ENCODE data around the gene SEL1L2. TPM values are rescaled to one million over a fixed set of nuclear protein-coding genes. Genes with fewer than 3 reads are reported as not detected.

Gene SEL1L2
- polyA plus RNA-seq, 3 donors: not detected

- H3K9ac ChIP-seq (ENCODE audit: insufficient read depth, low read length, poor library complexity, severe bottlenecking): no peak overlapping the region
- Mint-ChIP-seq H3K9me3 (peaks cover 0 to 3% (median 0%) of the 10 kb centered on the region in 7 donors), H3K4me3 (no peak overlapping the region), H3K4me1 (peaks cover 37% of the 10 kb centered on the region), H3K27me3 (ENCODE audit: low read depth in 3 of 3) (peaks cover 0 to 5% (median 0%) of the 10 kb centered on the region in 3 donors), H3K27ac (no peak overlapping the region), H3K36me3 (peaks cover 13 to 14% of the 10 kb centered on the region in 2 donors)
- H2AFZ ChIP-seq (ENCODE audit: insufficient read depth, low read depth, low read length, poor library complexity, severe bottlenecking): no peak overlapping the region
- no peaks in the 10 kb centered on the region for H4K20me1 ChIP-seq (ENCODE audit: insufficient read depth, low read length)
- H3K36me3 ChIP-seq (replicated peaks in 1 of 2; ENCODE audit: control insufficient read depth in 1 of 2, insufficient read depth in 2 of 2, low read length in 2 of 2): peaks cover 13 to 15% of the 10 kb centered on the region in 2 donors
- no peak for DNase-seq
- H3K27ac ChIP-seq (ENCODE audit: low read depth in 1 of 2, low read length in 2 of 2): no peak overlapping the region
- H3K9me3 ChIP-seq (replicated peaks in 1 of 2; ENCODE audit: control insufficient read depth in 1 of 2, insufficient read depth in 1 of 2, low read length in 2 of 2): no peaks in the 10 kb centered on the region
- TF ChIP-seq CTCF (IDR thresholded peaks at IDR 0.05): no peak
- no peaks in the 10 kb centered on the region for H3K27me3 ChIP-seq (ENCODE audit: control insufficient read depth in 2 of 2, insufficient read depth in 2 of 2, low read length in 2 of 2)
- H3K4me2 ChIP-seq (replicated peaks; ENCODE audit: extremely low read depth, low read length, poor library complexity, severe bottlenecking): no peak overlapping the region
- peaks cover 25 to 28% of the 10 kb centered on the region in 2 donors for H3K4me1 ChIP-seq (ENCODE audit: control insufficient read depth in 1 of 2, insufficient read depth in 2 of 2, low read length in 2 of 2)
- WGBS (ENCODE audit: insufficient coverage): no CpG with 5 or more reads among the region's 2 CpGs
- intact Hi-C loops (cut with micrococcal nuclease): loop anchor here (2.0 to 5.0 kb wide), 2 partner anchors 232 to 235 kb away; no protein-coding TSS in a partner anchor
- no peaks in the 10 kb centered on the region for H3K79me2 ChIP-seq (ENCODE audit: insufficient read depth, low read length)
- no peak overlapping the region for H3K4me3 ChIP-seq (replicated peaks in 1 of 3; ENCODE audit: low read depth in 2 of 3, low read length in 3 of 3)
Observed at GRCh38 chr20:13822459-13822858, 168.0 kb downstream of the SEL1L2 start.

GRCh38 chr20:13821876-13822275 lies 168.5 kb downstream of the SEL1L2 start:
- Histone ChIP-seq H3K9me3 (replicated peaks in 1 of 2; ENCODE audit: control insufficient read depth in 1 of 2, insufficient read depth in 1 of 2, low read length in 2 of 2) (no peaks in the 10 kb centered on the region), H3K4me2 (replicated peaks; ENCODE audit: extremely low read depth, low read length, poor library complexity, severe bottlenecking) (no peak overlapping the region), H3K4me1 (ENCODE audit: control insufficient read depth in 1 of 2, insufficient read depth in 2 of 2, low read length in 2 of 2) (peaks cover 25 to 28% of the 10 kb centered on the region in 2 donors), H3K4me3 (replicated peaks in 1 of 3; ENCODE audit: low read depth in 2 of 3, low read length in 3 of 3) (no peak overlapping the region), H3K27me3 (ENCODE audit: control insufficient read depth in 2 of 2, insufficient read depth in 2 of 2, low read length in 2 of 2) (no peaks in the 10 kb centered on the region), H3K9ac (ENCODE audit: insufficient read depth, low read length, poor library complexity, severe bottlenecking) (no peak overlapping the region), H4K20me1 (ENCODE audit: insufficient read depth, low read length) (no peaks in the 10 kb centered on the region), H3K36me3 (replicated peaks in 1 of 2; ENCODE audit: control insufficient read depth in 1 of 2, insufficient read depth in 2 of 2, low read length in 2 of 2) (peaks cover 19 to 21% of the 10 kb centered on the region in 2 donors), H2AFZ (ENCODE audit: insufficient read depth, low read depth, low read length, poor library complexity, severe bottlenecking) (no peak overlapping the region), H3K79me2 (ENCODE audit: insufficient read depth, low read length) (no peaks in the 10 kb centered on the region), H3K27ac (ENCODE audit: low read depth in 1 of 2, low read length in 2 of 2) (no peak overlapping the region)
- Mint-ChIP-seq H3K27me3 (ENCODE audit: low read depth in 3 of 3) (peaks cover 0 to 5% (median 0%) of the 10 kb centered on the region in 3 donors), H3K4me3 (no peak overlapping the region), H3K4me1 (peaks cover 33% of the 10 kb centered on the region), H3K27ac (no peak overlapping the region), H3K36me3 (peaks cover 17 to 19% of the 10 kb centered on the region in 2 donors), H3K9me3 (peaks cover 0 to 3% (median 0%) of the 10 kb centered on the region in 7 donors)
- DNase-seq: peak; percentile 7 to 23 (median 8)
- intact Hi-C loops (cut with micrococcal nuclease): loop anchor here (2.0 to 5.0 kb wide), 2 partner anchors 233 to 235 kb away; no protein-coding TSS in a partner anchor
- 66% methylated on average over 7 of the region's 7 CpGs for WGBS (ENCODE audit: insufficient coverage)
- TF ChIP-seq CTCF (IDR thresholded peaks at IDR 0.05): no peak
